ENCODE measurements around the gene SYCE3. TPM values are rescaled to one million over a fixed set of nuclear protein-coding genes. Genes with fewer than 3 reads are reported as not detected.

The SYCE3 gene
- total RNA-seq, 1 experiment from 2014 or later = not detected

GRCh38 chr22:50526834-50527801 lies 35.6 kb downstream of the SYCE3 start:
- no peaks in the 10 kb centered on the region for H3K9me3 Mint-ChIP-seq (ENCODE audit: low read depth, unreplicated experiment)
- no peaks in the 10 kb centered on the region for H3K27me3 Mint-ChIP-seq (ENCODE audit: unreplicated experiment)
- no TSS peak for BruUV-seq (replicated peaks)
- H3K4me3 Mint-ChIP-seq (ENCODE audit: low read depth, unreplicated experiment) = peak overlapping the region; percentile 85
- CTCF ChIA-PET = interaction anchor here (0.6 kb wide), 1 partner anchor 94 kb away, joined by 5 read pairs; no protein-coding TSS in a partner anchor
- intact Hi-C loops (cut with micrococcal nuclease; ENCODE audit: unreplicated experiment) = no loop called here
- peak; percentile 71 for DNase-seq
- peaks cover 20% of the 10 kb centered on the region for H3K4me1 Mint-ChIP-seq (ENCODE audit: low read depth, unreplicated experiment)
- peaks cover 99% of the 10 kb centered on the region for H3K36me3 Mint-ChIP-seq (ENCODE audit: insufficient read depth, unreplicated experiment)
- peak overlapping the region; percentile 92 for H3K27ac Mint-ChIP-seq (ENCODE audit: unreplicated experiment)
- no peak for TF ChIP-seq CTCF (IDR thresholded peaks at IDR 0.05; ENCODE audit: unreplicated experiment)

- BruUV-seq (replicated peaks) = no TSS peak
- DNase-seq = peak; percentile 88
- Mint-ChIP-seq H3K9me3 (ENCODE audit: low read depth, unreplicated experiment) (no peaks in the 10 kb centered on the region), H3K27me3 (ENCODE audit: unreplicated experiment) (no peaks in the 10 kb centered on the region), H3K36me3 (ENCODE audit: insufficient read depth, unreplicated experiment) (peaks cover 94% of the 10 kb centered on the region), H3K4me3 (ENCODE audit: low read depth, unreplicated experiment) (peak overlapping the region; percentile 85), H3K4me1 (ENCODE audit: low read depth, unreplicated experiment) (peaks cover 20% of the 10 kb centered on the region), H3K27ac (ENCODE audit: unreplicated experiment) (peak overlapping the region; percentile 92)
- peak; percentile 72 for TF ChIP-seq CTCF (IDR thresholded peaks at IDR 0.05; ENCODE audit: unreplicated experiment)
- intact Hi-C loops (cut with micrococcal nuclease; ENCODE audit: unreplicated experiment) = no loop called here
- CTCF ChIA-PET = interaction anchor here (0.6 to 2.3 kb wide), 10 partner anchors 13 to 95 kb away, joined by 3 to 30 read pairs (median 6); partner anchors contain the start of genes KLHDC7B, LMF2, NCAPH2 and SYCE3
Measured at GRCh38 chr22:50526108-50526833, 36.4 kb downstream of the SYCE3 start.

GRCh38 chr22:50525858-50526107 lies 36.9 kb downstream of the SYCE3 start:
- Mint-ChIP-seq H3K27me3 (ENCODE audit: unreplicated experiment) (no peaks in the 10 kb centered on the region), H3K4me1 (ENCODE audit: low read depth, unreplicated experiment) (peaks cover 20% of the 10 kb centered on the region), H3K9me3 (ENCODE audit: low read depth, unreplicated experiment) (no peaks in the 10 kb centered on the region), H3K4me3 (ENCODE audit: low read depth, unreplicated experiment) (peak overlapping the region; percentile 85), H3K36me3 (ENCODE audit: insufficient read depth, unreplicated experiment) (peaks cover 89% of the 10 kb centered on the region), H3K27ac (ENCODE audit: unreplicated experiment) (peak overlapping the region; percentile 62)
- DNase-seq = no peak
- peak; percentile 55 for TF ChIP-seq CTCF (IDR thresholded peaks at IDR 0.05; ENCODE audit: unreplicated experiment)
- no TSS peak for BruUV-seq (replicated peaks)
- intact Hi-C loops (cut with micrococcal nuclease; ENCODE audit: unreplicated experiment) = no loop called here
- CTCF ChIA-PET = interaction anchor here (0.6 to 2.3 kb wide), 10 partner anchors 14 to 95 kb away, joined by 3 to 30 read pairs (median 6); partner anchors contain the start of genes KLHDC7B, LMF2, NCAPH2 and SYCE3

- no peak for TF ChIP-seq CTCF (IDR thresholded peaks at IDR 0.05; ENCODE audit: unreplicated experiment)
- peak within 1 kb of the TSS; percentile 85 for H3K4me3 Mint-ChIP-seq (ENCODE audit: low read depth, unreplicated experiment)
- peaks cover 86% of the 10 kb centered on the region for H3K36me3 Mint-ChIP-seq (ENCODE audit: insufficient read depth, unreplicated experiment)
- peaks cover 20% of the 10 kb centered on the region for H3K4me1 Mint-ChIP-seq (ENCODE audit: low read depth, unreplicated experiment)
- no peaks in the 10 kb centered on the region for H3K27me3 Mint-ChIP-seq (ENCODE audit: unreplicated experiment)
- CTCF ChIA-PET = interaction anchor here (0.5 to 2.3 kb wide), 11 partner anchors 14 to 96 kb away, joined by 3 to 30 read pairs (median 5); partner anchors contain the start of genes KLHDC7B, LMF2, NCAPH2 and SYCE3
- intact Hi-C loops (cut with micrococcal nuclease; ENCODE audit: unreplicated experiment) = no loop called here
- H3K9me3 Mint-ChIP-seq (ENCODE audit: low read depth, unreplicated experiment) = no peaks in the 10 kb centered on the region
- peak; percentile 98 for DNase-seq
- peak within 1 kb of the TSS; percentile 92 for H3K27ac Mint-ChIP-seq (ENCODE audit: unreplicated experiment)
- no TSS peak for BruUV-seq (replicated peaks)
Measured at GRCh38 chr22:50525104-50525857, 37.4 kb downstream of the SYCE3 start, which contains the start of gene SCO2. TSS of gene SCO2 (minus strand) at chr22:50525598. CDS start at chr22:50524411, 1,187 bp downstream.

Data from Calu3 (cell line).